ENCODE results near the gene ATP8A1. TPM values are rescaled to one million over a fixed set of nuclear protein-coding genes. Genes with fewer than 3 reads are reported as not detected.

The ATP8A1 gene
- total RNA-seq, 2 donors from 2014 or later = 37.4 to 70.9 TPM

- Histone ChIP-seq H3K27me3 (no peaks in the 10 kb centered on the region), H3K9me3 (no peaks in the 10 kb centered on the region), H3K36me3 (replicated peaks in 1 of 2; ENCODE audit: insufficient read depth in 1 of 2, low read depth in 2 of 2) (no peaks in the 10 kb centered on the region), H3K27ac (no peak overlapping the region), H3K4me3 (no peak overlapping the region), H3K4me1 (peaks cover 10% of the 10 kb centered on the region)
- no peak for DNase-seq
- TF ChIP-seq POLR2A (IDR thresholded peaks at IDR 0.05) (no peak), CTCF (IDR thresholded peaks at IDR 0.05) (no peak)
- no peak for ATAC-seq
- 77 to 80% methylated on average over 2 of the region's 2 CpGs for WGBS, 2 donors
- intact Hi-C loops (cut with DNase I) = no loop called here
These were observed 158.9 kb downstream of the ATP8A1 start for GRCh38 chr4:42498040-42498439.

GRCh38 chr4:42497142-42497910 is 159.6 kb downstream of the ATP8A1 start:
- H3K27ac ChIP-seq = no peak overlapping the region
- ATAC-seq (no peak), DNase-seq (no peak)

GRCh38 chr4:42492962-42493361 is 163.9 kb downstream of the ATP8A1 start:
- Histone ChIP-seq H3K27ac (peak overlapping the region in 1 of 4 donors; percentile 36), H3K36me3 (replicated peaks in 1 of 2; ENCODE audit: insufficient read depth in 1 of 2, low read depth in 2 of 2) (no peaks in the 10 kb centered on the region), H3K9me3 (no peaks in the 10 kb centered on the region), H3K27me3 (no peaks in the 10 kb centered on the region), H3K4me3 (no peak overlapping the region), H3K4me1 (peaks cover 4% of the 10 kb centered on the region)
- peak; percentile 81 for ATAC-seq
- peak; percentile 19 to 60 (median 43) for DNase-seq
- WGBS, 2 donors = 48 to 49% methylated on average over 7 of the region's 7 CpGs
- intact Hi-C loops (cut with DNase I) = no loop called here
- TF ChIP-seq CTCF (IDR thresholded peaks at IDR 0.05) (no peak), POLR2A (IDR thresholded peaks at IDR 0.05) (no peak)

More at GRCh38 chr4:42497142-42497910, 159.6 kb downstream of the ATP8A1 start:
- intact Hi-C loops (cut with DNase I) = no loop called here
- peaks cover 14% of the 10 kb centered on the region for H3K4me1 ChIP-seq
- WGBS, 2 donors = 73 to 76% methylated on average over 8 of the region's 8 CpGs
- H3K4me3 ChIP-seq = no peak overlapping the region
- H3K9me3 ChIP-seq = no peaks in the 10 kb centered on the region
- no peak for TF ChIP-seq POLR2A (IDR thresholded peaks at IDR 0.05)
- no peak for TF ChIP-seq CTCF (IDR thresholded peaks at IDR 0.05)
- H3K36me3 ChIP-seq (replicated peaks in 1 of 2; ENCODE audit: insufficient read depth in 1 of 2, low read depth in 2 of 2) = no peaks in the 10 kb centered on the region
- no peaks in the 10 kb centered on the region for H3K27me3 ChIP-seq

- WGBS, 2 donors = 98 to 100% methylated on average over 3 of the region's 3 CpGs
- no peak for DNase-seq
- Histone ChIP-seq H3K36me3 (replicated peaks in 1 of 2; ENCODE audit: insufficient read depth in 1 of 2, low read depth in 2 of 2) (no peaks in the 10 kb centered on the region), H3K27me3 (no peaks in the 10 kb centered on the region), H3K4me1 (peaks cover 4% of the 10 kb centered on the region), H3K9me3 (no peaks in the 10 kb centered on the region), H3K27ac (no peak overlapping the region), H3K4me3 (no peak overlapping the region)
- ATAC-seq = no peak
- intact Hi-C loops (cut with DNase I) = no loop called here
- TF ChIP-seq POLR2A (IDR thresholded peaks at IDR 0.05) = no peak
- no peak for TF ChIP-seq CTCF (IDR thresholded peaks at IDR 0.05)
These were observed 166.9 kb downstream of the ATP8A1 start for GRCh38 chr4:42490015-42490414.

GRCh38 chr4:42489095-42489494 is 167.8 kb downstream of the ATP8A1 start:
- Histone ChIP-seq H3K9me3 (no peaks in the 10 kb centered on the region), H3K4me3 (no peak overlapping the region), H3K36me3 (replicated peaks in 1 of 2; ENCODE audit: insufficient read depth in 1 of 2, low read depth in 2 of 2) (no peaks in the 10 kb centered on the region), H3K27ac (no peak overlapping the region), H3K4me1 (peaks cover 4% of the 10 kb centered on the region), H3K27me3 (no peaks in the 10 kb centered on the region)
- DNase-seq (no peak), ATAC-seq (no peak)
- WGBS, 2 donors = 84 to 87% methylated on average over 6 of the region's 6 CpGs
- TF ChIP-seq CTCF (IDR thresholded peaks at IDR 0.05) (no peak), POLR2A (IDR thresholded peaks at IDR 0.05) (no peak)
- intact Hi-C loops (cut with DNase I) = no loop called here

Data from body of pancreas (tissue), 4 donors.